Epithelial cell of proximal tubule (primary cell): ENCODE data around the gene IL1F10. TPM values are rescaled to one million over a fixed set of nuclear protein-coding genes. Genes with fewer than 3 reads are reported as not detected.

Experiments
- DNase-seq: peaks from one replicate; pipeline ENCODE4 v3.0.0-alpha.2; 2011; ENCODE audit warnings: low read depth
- H3K4me3 ChIP-seq: 2 replicates; pipeline ENCODE4 v1.5.1; 2011; ENCODE audit warnings: low read depth, mild to moderate bottlenecking, low read length
- total RNA-seq: library from RNA; depleted of rRNA; stranded (reverse); fragments of >200 nt; gene quantifications from 2 replicates; pipeline ENCODE4 v1.2.3, GENCODE V29; 2015
- TF ChIP-seq, protein P1 (sequence below): conservative IDR thresholded peaks from 2 replicates; pipeline ENCODE4 v1.5.1; 2012; ENCODE audit warnings: low read depth, mild to moderate bottlenecking, low read length

Gene IL1F10
- total RNA-seq, 1 donor from 2014 or later: not detected

DNA sequence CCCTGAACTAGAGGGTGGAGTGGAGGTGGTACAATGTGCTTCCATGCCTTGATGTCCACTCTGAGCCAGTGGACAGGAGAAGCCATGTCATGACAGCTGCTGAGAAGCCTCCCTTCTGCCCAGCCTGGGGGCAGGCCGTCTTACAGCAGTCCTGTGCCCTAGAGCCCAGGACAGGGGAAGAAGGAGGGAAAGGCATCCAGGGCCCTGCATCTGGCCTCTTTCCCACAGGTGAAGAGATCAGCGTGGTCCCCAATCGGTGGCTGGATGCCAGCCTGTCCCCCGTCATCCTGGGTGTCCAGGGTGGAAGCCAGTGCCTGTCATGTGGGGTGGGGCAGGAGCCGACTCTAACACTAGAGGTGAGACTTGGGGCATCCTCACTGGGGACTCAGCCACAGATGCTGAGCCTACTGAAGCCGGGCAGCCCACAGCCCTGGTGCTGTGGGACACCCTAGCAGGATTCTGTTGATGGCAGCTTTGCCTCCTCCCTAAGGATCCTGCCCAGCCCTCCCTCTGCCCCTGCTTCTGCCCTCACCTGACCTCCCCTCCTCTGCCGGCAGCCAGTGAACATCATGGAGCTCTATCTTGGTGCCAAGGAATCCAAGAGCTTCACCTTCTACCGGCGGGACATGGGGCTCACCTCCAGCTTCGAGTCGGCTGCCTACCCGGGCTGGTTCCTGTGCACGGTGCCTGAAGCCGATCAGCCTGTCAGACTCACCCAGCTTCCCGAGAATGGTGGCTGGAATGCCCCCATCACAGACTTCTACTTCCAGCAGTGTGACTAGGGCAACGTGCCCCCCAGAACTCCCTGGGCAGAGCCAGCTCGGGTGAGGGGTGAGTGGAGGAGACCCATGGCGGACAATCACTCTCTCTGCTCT is 5.6 kb upstream of the IL1F10 start:
- TF ChIP-seq, protein P1, sequence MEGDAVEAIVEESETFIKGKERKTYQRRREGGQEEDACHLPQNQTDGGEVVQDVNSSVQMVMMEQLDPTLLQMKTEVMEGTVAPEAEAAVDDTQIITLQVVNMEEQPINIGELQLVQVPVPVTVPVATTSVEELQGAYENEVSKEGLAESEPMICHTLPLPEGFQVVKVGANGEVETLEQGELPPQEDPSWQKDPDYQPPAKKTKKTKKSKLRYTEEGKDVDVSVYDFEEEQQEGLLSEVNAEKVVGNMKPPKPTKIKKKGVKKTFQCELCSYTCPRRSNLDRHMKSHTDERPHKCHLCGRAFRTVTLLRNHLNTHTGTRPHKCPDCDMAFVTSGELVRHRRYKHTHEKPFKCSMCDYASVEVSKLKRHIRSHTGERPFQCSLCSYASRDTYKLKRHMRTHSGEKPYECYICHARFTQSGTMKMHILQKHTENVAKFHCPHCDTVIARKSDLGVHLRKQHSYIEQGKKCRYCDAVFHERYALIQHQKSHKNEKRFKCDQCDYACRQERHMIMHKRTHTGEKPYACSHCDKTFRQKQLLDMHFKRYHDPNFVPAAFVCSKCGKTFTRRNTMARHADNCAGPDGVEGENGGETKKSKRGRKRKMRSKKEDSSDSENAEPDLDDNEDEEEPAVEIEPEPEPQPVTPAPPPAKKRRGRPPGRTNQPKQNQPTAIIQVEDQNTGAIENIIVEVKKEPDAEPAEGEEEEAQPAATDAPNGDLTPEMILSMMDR: no peak
- DNase-seq: no peak

DNA sequence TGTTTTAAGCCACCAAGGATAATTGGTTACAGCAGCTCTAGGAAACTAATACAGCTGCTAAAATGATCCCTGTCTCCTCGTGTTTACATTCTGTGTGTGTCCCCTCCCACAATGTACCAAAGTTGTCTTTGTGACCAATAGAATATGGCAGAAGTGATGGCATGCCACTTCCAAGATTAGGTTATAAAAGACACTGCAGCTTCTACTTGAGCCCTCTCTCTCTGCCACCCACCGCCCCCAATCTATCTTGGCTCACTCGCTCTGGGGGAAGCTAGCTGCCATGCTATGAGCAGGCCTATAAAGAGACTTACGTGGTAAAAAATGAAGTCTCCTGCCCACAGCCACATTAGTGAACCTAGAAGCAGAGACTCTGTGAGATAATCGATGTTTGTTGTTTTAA is 3.5 kb upstream of the IL1F10 start:
- TF ChIP-seq, protein P1: no peak
- no peak overlapping the region for H3K4me3 ChIP-seq
- DNase-seq: no peak

More for the DNA sequence above, 5.6 kb upstream of the IL1F10 start:
- H3K4me3 ChIP-seq: no peak overlapping the region

- no peak overlapping the region for H3K4me3 ChIP-seq
- TF ChIP-seq, protein P1: no peak
- no peak for DNase-seq
Measured at GRCh38 chr2:113064898-113065297, 2.9 kb upstream of the IL1F10 start.

- no peak for DNase-seq
- TF ChIP-seq, protein P1: no peak
- no peak overlapping the region for H3K4me3 ChIP-seq
Measured at GRCh38 chr2:113068249-113068648, 479 bp downstream of the IL1F10 start.

- no peak for DNase-seq
- no peak overlapping the region for H3K4me3 ChIP-seq
- TF ChIP-seq, protein P1: no peak
Measured at GRCh38 chr2:113068706-113069485, 1.1 kb downstream of the IL1F10 start.

- DNase-seq: no peak
- no peak overlapping the region for H3K4me3 ChIP-seq
Measured at GRCh38 chr2:113069676-113070605, 2.2 kb downstream of the IL1F10 start.

More at GRCh38 chr2:113069676-113070605, 2.2 kb downstream of the IL1F10 start:
- TF ChIP-seq, protein P1: no peak
